ENCODE results near the gene PHTF1.
"Not testable (repeated sequence)": the region's sequence is repeated elsewhere in the genome, so short reads cannot be mapped to it uniquely, and the experiment has no call there.

- TF ChIP-seq CTCF, POLR2A, POLR2AphosphoS5, EP300 (IDR thresholded peaks at IDR 0.05): not testable (repeated sequence)
Measured at GRCh38 chr1:113717506-113717905, 41.8 kb downstream of the PHTF1 start.
